Glomerular visceral epithelial cell (primary cell): ENCODE measurements around the gene AGAP1.

ENCODE experiments used
- DNase-seq: peaks from one replicate; pipeline ENCODE4 v3.0.0-alpha.2; 2016; ENCODE audit errors: extremely low spot score

AGAP1 gene

GRCh38 chr2:235690082-235690808 is 196.4 kb downstream of the AGAP1 start:
- no peak for DNase-seq

- no peak for DNase-seq
These were observed 197.1 kb downstream of the AGAP1 start for GRCh38 chr2:235690809-235691450.

- no peak for DNase-seq
These were observed 198.2 kb downstream of the AGAP1 start for GRCh38 chr2:235692076-235692475.

GRCh38 chr2:235692671-235693171 is 198.9 kb downstream of the AGAP1 start:
- DNase-seq, result no peak

GRCh38 chr2:235693279-235693678 is 199.4 kb downstream of the AGAP1 start:
- DNase-seq, result no peak

GRCh38 chr2:235694721-235695601 is 201.1 kb downstream of the AGAP1 start:
- DNase-seq, result no peak

- DNase-seq, result no peak
These were observed 201.7 kb downstream of the AGAP1 start for GRCh38 chr2:235695602-235695895.

- no peak for DNase-seq
These were observed 203.2 kb downstream of the AGAP1 start for GRCh38 chr2:235697041-235697440.

- no peak for DNase-seq
These were observed 204.2 kb downstream of the AGAP1 start for GRCh38 chr2:235698028-235698427.

GRCh38 chr2:235698491-235698890 is 204.6 kb downstream of the AGAP1 start:
- DNase-seq, result no peak

GRCh38 chr2:235699576-235699975 is 205.7 kb downstream of the AGAP1 start:
- DNase-seq, result no peak

- DNase-seq, result no peak
These were observed 207.6 kb downstream of the AGAP1 start for GRCh38 chr2:235701206-235701981.

- DNase-seq, result no peak
These were observed 208.3 kb downstream of the AGAP1 start for GRCh38 chr2:235702186-235702585.

GRCh38 chr2:235703711-235704295 is 210.0 kb downstream of the AGAP1 start:
- DNase-seq, result no peak

GRCh38 chr2:235705296-235705695 is 211.5 kb downstream of the AGAP1 start:
- no peak for DNase-seq

GRCh38 chr2:235706506-235706905 is 212.7 kb downstream of the AGAP1 start:
- DNase-seq, result no peak

GRCh38 chr2:235707411-235708096 is 213.7 kb downstream of the AGAP1 start:
- no peak for DNase-seq

GRCh38 chr2:235709124-235709813 is 215.4 kb downstream of the AGAP1 start:
- DNase-seq, result peak; percentile 68

GRCh38 chr2:235709969-235710879 is 216.4 kb downstream of the AGAP1 start:
- DNase-seq, result no peak
